OCI-LY3 (cell line): ENCODE results near the gene FNDC11.
"Not testable (repeated sequence)": the region's sequence is repeated elsewhere in the genome, so short reads cannot be mapped to it uniquely, and the experiment has no call there.

Source experiments
- H2AFZ ChIP-seq: fragments of 200-600, 300-600 bp; shearing (Covaris generic); 2 replicates; pipeline ENCODE4 v1.6.0; 2014; ENCODE audit warnings: antibody characterized with exemption, low read depth, low read length
- H3K27ac ChIP-seq: fragments of 200-600, 300-600 bp; sonication (generic); 2 replicates; pipeline ENCODE4 v1.5.1; 2014; ENCODE audit warnings: mild to moderate bottlenecking, low read length, moderate library complexity, mixed read lengths
- H3K27me3 ChIP-seq: fragments of 200-600, 300-600 bp; sonication (generic); 2 replicates; pipeline ENCODE4 v1.6.1; 2014; ENCODE audit warnings: low read depth, low read length, mixed read lengths
- H3K36me3 ChIP-seq: fragments of 200-600, 300-600 bp; sonication (generic); replicated peaks from 2 replicates; pipeline ENCODE3; 2014; ENCODE audit warnings: low read depth, low read length, mixed read lengths
- H3K4me1 ChIP-seq: fragments of 300-600, 200-600 bp; sonication (generic); 2 replicates; pipeline ENCODE4 v1.6.1; 2014; ENCODE audit warnings: low read length, mixed read lengths
- H3K4me2 ChIP-seq: fragments of 200-600, 300-600 bp; sonication (generic); 2 replicates; pipeline ENCODE4 v1.6.1; 2014; ENCODE audit warnings: low read length, mixed read lengths
- H3K4me3 ChIP-seq: fragments of 300-600, 200-600 bp; sonication (generic); 2 replicates; pipeline ENCODE4 v1.5.1; 2014; ENCODE audit warnings: antibody characterized with exemption, mild to moderate bottlenecking, low read length, moderate library complexity
- H3K79me2 ChIP-seq: fragments of 300-600, 200-600 bp; shearing (Covaris generic); 2 replicates; pipeline ENCODE4 v1.6.1; 2014; ENCODE audit warnings: mild to moderate bottlenecking, low read length, mixed read lengths
- H3K9ac ChIP-seq: fragments of 300-600, 200-600 bp; shearing (Covaris generic); 2 replicates; pipeline ENCODE4 v1.6.0; 2014; ENCODE audit warnings: mild to moderate bottlenecking, low read length, moderate library complexity
- H3K9me3 ChIP-seq: fragments of 200-600, 300-600 bp; shearing (Covaris generic); 2 replicates; pipeline ENCODE4 v1.6.1; 2014; ENCODE audit warnings: low read length, mixed read lengths; ENCODE audit not compliant: insufficient read depth
- H4K20me1 ChIP-seq: fragments of 200-600, 300-600 bp; sonication (generic); 2 replicates; pipeline ENCODE4 v1.6.1; 2016; ENCODE audit warnings: low read length, mixed read lengths; ENCODE audit not compliant: insufficient read depth
- CTCF ChIP-seq: fragments of 200-600, 300-600 bp; sonication (generic); IDR thresholded peaks from 2 replicates; pipeline ENCODE4 v1.5.1; 2014; ENCODE audit warnings: antibody characterized with exemption, low read length, low read depth
- EZH2phosphoT487 ChIP-seq: fragments of 200-600 bp; shearing (Covaris generic); IDR thresholded peaks from 2 replicates; pipeline ENCODE4 v1.6.1; 2018; ENCODE audit warnings: antibody characterized with exemption, mixed run types, low read depth

FNDC11 gene

DNA sequence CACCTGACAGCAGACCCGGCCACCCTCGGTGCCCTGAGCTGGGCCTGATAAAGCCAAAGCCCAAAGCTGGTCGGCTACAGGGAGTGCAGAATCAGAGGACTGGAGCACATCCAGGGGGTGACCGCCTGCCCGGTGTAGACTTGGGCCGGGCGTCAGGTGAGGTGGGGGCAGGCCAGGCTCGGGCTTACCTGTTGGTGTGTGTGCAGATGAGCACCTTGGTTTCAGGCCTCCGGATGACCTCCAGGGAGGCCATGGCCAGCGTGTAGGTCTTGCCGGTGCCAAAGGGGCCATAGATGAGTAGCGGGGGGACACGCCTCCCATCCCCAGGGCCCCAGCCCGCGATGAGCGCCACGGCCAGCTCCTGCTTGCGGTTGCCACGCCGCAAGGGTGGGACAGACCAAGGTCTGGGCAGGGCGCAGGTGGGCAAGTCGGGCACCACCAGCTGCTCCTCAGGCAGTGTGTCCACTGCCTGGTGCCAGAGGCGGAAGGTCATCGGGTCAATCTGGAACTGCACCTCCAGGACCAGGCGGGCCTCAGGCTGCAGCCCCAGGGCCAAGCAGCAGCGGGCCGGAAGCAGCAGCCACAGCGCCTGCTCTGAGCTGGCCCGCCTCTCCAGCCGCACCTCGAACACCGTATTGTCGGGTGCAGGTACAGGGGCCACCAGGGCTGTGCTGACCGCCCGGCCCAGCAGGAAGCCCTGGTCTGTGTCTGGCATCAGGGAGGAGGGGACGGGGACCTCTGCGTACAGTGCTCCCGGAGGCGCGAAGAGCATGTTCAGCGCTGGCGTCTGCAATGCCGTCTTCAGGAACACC, 14.4 kb downstream of the FNDC11 start:
- no peaks in the 10 kb centered on the region for H3K79me2 ChIP-seq
- no peaks in the 10 kb centered on the region for H3K9me3 ChIP-seq
- H3K4me1 ChIP-seq: peaks cover 27% of the 10 kb centered on the region
- H3K9ac ChIP-seq: no peak overlapping the region
- no peak for TF ChIP-seq CTCF
- no peak for TF ChIP-seq EZH2phosphoT487
- peaks cover 60% of the 10 kb centered on the region for H4K20me1 ChIP-seq
- H3K4me2 ChIP-seq: peak overlapping the region; percentile 68
- no peak overlapping the region for H2AFZ ChIP-seq
- no peaks in the 10 kb centered on the region for H3K36me3 ChIP-seq
- H3K27me3 ChIP-seq: peaks cover 64% of the 10 kb centered on the region
- H3K4me3 ChIP-seq: peak overlapping the region; percentile 46
- no peak overlapping the region for H3K27ac ChIP-seq

- no peaks in the 10 kb centered on the region for H3K9me3 ChIP-seq
- H4K20me1 ChIP-seq: peaks cover 58% of the 10 kb centered on the region
- peaks cover 30% of the 10 kb centered on the region for H3K4me1 ChIP-seq
- no peak overlapping the region for H2AFZ ChIP-seq
- H3K4me2 ChIP-seq: peak overlapping the region; percentile 68
- no peak overlapping the region for H3K4me3 ChIP-seq
- H3K9ac ChIP-seq: no peak overlapping the region
- H3K36me3 ChIP-seq: no peaks in the 10 kb centered on the region
- H3K79me2 ChIP-seq: no peaks in the 10 kb centered on the region
- no peak overlapping the region for H3K27ac ChIP-seq
- no peak for TF ChIP-seq CTCF
- no peak for TF ChIP-seq EZH2phosphoT487
- peaks cover 68% of the 10 kb centered on the region for H3K27me3 ChIP-seq
These were observed 15.3 kb downstream of the FNDC11 start for GRCh38 chr20:63568986-63569949.

- Histone ChIP-seq H3K36me3 (no peaks in the 10 kb centered on the region), H3K4me2 (no peak overlapping the region), H3K4me1 (peaks cover 33% of the 10 kb centered on the region), H3K27me3 (peaks cover 76% of the 10 kb centered on the region), H3K4me3 (no peak overlapping the region), H4K20me1 (peaks cover 53% of the 10 kb centered on the region), H2AFZ (no peak overlapping the region), H3K27ac (no peak overlapping the region), H3K9ac (no peak overlapping the region), H3K79me2 (no peaks in the 10 kb centered on the region), H3K9me3 (no peaks in the 10 kb centered on the region)
- TF ChIP-seq CTCF (no peak), EZH2phosphoT487 (no peak)
These were observed 16.5 kb downstream of the FNDC11 start for GRCh38 chr20:63570281-63571086.

GRCh38 chr20:63571087-63571478, 17.1 kb downstream of the FNDC11 start:
- not testable (repeated sequence) for H2AFZ ChIP-seq, H3K9me3 ChIP-seq, H3K9ac ChIP-seq, H3K4me3 ChIP-seq, H3K36me3 ChIP-seq, H3K79me2 ChIP-seq, H3K4me2 ChIP-seq, H3K27ac ChIP-seq
- Histone ChIP-seq H4K20me1 (peaks cover 47% of the 10 kb centered on the region), H3K4me1 (peaks cover 33% of the 10 kb centered on the region), H3K27me3 (peaks cover 74% of the 10 kb centered on the region)
